HG03520 (cell line): ENCODE measurements around the gene ZNF552.

Experiments used
- ATAC-seq: cut with Tn5 transposase; IDR thresholded peaks from one replicate; pipeline ENCODE4 v1.9.1; 2021; ENCODE audit warnings: mild to moderate bottlenecking, moderate library complexity; ENCODE audit not compliant: unreplicated experiment

Gene ZNF552

DNA sequence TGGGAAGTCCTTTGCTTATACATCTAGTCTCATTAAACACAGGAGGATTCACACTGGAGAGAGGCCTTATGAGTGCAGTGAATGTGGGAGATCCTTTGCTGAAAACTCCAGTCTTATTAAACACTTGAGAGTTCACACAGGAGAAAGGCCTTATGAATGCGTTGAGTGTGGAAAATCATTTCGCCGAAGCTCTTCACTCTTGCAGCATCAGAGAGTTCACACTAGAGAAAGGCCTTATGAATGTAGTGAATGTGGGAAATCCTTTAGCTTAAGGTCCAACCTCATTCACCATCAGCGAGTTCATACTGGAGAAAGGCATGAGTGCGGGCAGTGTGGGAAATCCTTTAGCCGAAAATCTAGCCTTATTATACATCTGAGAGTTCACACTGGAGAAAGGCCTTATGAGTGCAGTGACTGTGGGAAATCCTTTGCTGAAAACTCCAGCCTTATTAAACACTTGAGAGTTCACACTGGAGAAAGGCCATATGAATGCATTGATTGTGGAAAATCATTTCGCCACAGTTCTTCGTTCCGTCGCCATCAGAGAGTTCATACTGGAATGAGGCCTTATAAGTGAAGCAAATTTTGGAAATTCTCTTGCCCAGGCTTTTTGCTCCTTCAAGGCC lies 35.4 kb downstream of the ZNF552 start:
- ATAC-seq = no peak

DNA sequence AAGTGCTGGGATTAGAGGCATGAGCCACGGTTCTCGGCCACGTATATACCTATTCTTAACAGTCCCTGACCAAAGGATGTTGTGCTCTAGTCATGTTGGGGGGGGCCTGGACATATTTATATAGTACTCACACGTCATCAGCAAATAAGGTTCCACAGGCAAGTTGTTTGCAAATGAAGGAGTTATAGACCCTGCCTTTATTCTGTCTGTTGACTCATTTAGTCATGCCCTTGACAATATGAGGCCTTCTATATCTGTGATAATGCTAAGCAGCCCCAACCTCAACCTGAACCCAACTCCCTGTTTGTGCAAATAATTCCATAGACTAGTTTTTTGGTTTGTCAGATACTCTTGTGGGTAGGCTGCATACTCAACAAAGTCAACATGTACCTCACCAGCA lies 36.4 kb downstream of the ZNF552 start:
- ATAC-seq = no peak

DNA sequence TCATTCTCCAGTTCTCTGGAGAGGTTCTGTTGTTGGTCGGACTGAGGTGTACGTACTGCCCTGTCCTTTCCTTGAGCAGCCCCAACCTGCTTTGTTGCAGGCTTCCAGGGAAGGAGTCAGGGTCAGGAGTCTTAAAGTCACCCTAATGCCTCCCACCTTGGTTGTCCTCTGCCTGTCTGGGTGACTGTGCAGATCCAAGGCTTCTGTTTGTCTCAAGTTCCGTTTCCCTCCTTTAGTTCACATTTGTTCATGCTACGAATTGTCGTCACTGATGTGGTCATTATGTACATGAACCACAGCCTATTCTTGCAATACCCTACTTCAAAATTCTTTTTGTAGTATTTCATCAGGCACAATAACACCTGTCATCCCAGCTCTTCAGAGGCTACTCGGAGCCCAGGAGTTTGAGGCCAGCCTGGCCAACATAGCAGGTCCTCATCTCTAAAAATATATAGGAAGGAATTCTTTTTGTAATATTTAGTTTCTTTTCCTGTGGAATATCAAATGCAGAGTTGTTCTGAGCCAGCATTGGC lies 37.9 kb downstream of the ZNF552 start:
- no peak for ATAC-seq

GRCh38 chr19:57773488-57773887 lies 41.2 kb downstream of the ZNF552 start:
- ATAC-seq = no peak

DNA sequence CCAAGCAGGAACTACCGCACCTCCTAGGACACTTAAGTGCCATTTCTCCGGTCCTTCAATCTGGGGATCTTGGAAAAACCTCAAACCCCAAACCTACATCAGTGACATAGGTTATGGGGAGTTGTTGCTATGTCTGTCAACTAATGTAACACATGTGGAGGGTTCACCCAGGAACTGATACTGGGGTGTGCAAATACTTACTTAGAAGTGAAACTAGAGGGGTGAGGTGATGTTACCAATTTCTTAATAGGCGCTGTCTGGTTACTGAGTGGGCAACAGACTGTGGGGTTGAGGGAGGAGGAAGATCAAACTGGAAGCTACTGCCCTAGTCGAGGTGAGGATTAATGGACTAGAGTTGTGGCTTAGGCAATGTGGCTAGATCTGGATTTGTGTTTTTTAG lies 43.3 kb downstream of the ZNF552 start:
- no peak for ATAC-seq

GRCh38 chr19:57769345-57770131 lies 45.2 kb downstream of the ZNF552 start, which contains the start of gene ZNF586:
TSS of gene ZNF586 (plus strand) at chr19:57769676. CDS start at chr19:57769843, 167 bp downstream.
- ATAC-seq = peak; percentile 90

DNA sequence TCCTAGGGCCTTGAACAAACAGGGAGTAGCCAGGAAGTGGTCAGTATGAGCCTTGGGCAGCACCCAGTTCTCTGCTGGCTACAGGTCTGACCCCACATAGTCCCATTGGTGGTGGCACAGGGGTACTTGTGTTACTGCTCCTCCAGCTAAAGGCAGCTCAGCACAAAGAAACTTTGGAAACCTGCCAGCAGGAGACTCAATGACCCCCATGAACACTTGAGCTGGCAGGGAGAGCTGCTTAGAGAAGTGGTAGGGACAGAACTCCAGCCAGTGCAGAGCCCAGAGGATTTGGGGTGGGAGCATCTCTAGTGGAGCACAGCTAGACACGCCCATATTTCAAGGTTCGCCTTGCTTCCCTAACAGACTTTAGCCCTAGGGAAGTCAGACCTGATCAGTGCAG lies 55.6 kb downstream of the ZNF552 start:
- ATAC-seq = no peak

DNA sequence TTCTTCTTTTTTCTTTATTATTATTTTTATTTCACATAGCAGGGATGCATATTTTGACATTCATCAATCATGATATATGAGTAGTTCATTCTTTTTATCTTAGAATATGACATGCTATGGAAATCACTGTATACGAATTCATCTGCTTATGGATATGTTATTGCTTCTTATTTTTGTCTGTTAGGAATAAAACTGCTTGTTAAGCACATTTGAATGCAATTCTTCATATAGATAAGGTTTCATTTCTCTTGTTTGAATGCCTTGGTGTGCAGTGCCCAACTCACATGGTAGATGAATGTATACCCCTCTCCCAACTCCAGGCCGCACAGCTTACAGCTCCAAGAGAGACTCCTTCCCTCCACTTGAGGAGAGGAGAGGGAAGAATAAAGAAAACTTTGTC lies 56.8 kb downstream of the ZNF552 start:
- no peak for ATAC-seq
